ENCODE results near the gene EXOC3L2. TPM values are rescaled to one million over a fixed set of nuclear protein-coding genes. Genes with fewer than 3 reads are reported as not detected.

EXOC3L2 gene
- total RNA-seq, 1 experiment from 2014 or later = not detected

DNA sequence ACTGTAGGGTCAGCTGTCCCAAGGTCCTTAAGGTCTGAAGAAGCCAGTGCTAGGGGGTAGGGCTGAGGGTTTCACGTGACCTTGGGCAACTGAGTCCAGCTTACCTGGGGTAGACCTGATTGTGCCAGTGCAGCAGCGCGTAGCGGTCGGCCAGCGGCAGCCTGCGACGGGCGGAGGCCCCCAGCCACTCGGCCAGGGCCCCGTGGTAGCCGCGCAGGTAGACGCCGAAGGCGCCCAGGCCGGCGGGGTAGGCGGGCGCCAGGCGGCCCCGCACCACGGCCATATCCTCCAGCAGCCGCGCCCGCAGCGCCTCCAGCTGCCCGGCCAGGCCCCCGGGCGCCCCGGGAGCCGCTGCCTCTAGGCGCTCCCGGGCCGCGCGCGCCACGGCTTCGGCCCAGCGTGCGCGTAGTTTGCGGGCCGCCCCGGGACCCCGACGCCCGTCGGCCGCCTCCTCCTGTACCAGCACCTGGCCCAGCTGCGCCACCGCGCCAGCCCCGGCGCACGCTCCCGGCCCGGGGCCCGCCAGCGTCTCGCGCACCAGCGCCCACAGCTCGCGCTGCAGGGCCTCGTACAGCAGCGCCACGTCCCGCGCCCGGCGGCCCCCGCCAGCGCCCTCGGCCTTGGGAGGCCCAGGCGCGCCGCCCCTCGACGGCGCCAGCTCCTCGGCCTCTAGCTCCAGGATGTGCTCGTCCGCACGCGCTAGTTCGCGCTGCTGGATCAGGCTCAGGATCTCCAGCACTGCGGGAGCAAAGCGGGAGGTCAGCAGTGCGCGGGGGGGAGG is 10.9 kb downstream of the EXOC3L2 start:
- H4K20me1 ChIP-seq (ENCODE audit: insufficient read depth) = no peaks in the 10 kb centered on the region
- ChIA-PET POLR2A (no interaction called here), RAD21 (ENCODE audit: low non-redundant PET in 1 of 2, low total read pairs in 2 of 2, uncharacterized antibody in 2 of 2, unreplicated experiment in 2 of 2) (no interaction called here), CTCF (no interaction called here)
- no peaks in the 10 kb centered on the region for H3K9me2 ChIP-seq (ENCODE audit: insufficient read depth)
- BruUV-seq (replicated peaks) = no TSS peak
- H3K4me3 ChIP-seq (replicated peaks in 1 of 2; ENCODE audit: low read depth in 1 of 2, low read length in 2 of 2) = no peak overlapping the region
- no peak overlapping the region for H3K4me2 ChIP-seq (ENCODE audit: low read length)
- DNase-seq (ENCODE audit: low read depth, low spot score) (no peak), ATAC-seq (no peak)
- H3K4me1 ChIP-seq (ENCODE audit: control insufficient read depth in 1 of 2, insufficient read depth in 2 of 2, low read length in 2 of 2) = peaks cover 0 to 5% of the 10 kb centered on the region in 2 experiments; a peak in 1 of 4 replicates
- H2AFZ ChIP-seq (ENCODE audit: low read depth, low read length, poor library complexity, severe bottlenecking) = no peak overlapping the region
- H3K27me3 ChIP-seq (ENCODE audit: insufficient read depth, low read length) = no peaks in the 10 kb centered on the region
- TF ChIP-seq ELF1 (IDR thresholded peaks at IDR 0.05; ENCODE audit: borderline replicate concordance, low read depth) (no peak), TCF7L2 (IDR thresholded peaks at IDR 0.05; ENCODE audit: borderline replicate concordance, extremely low read depth, insufficient read depth, insufficient read length) (no peak), ZFX (IDR thresholded peaks at IDR 0.05) (no peak), ZNF274 (IDR thresholded peaks at IDR 0.05; ENCODE audit: low read depth, low read length) (no peak)
- TF ChIP-seq, protein P1, sequence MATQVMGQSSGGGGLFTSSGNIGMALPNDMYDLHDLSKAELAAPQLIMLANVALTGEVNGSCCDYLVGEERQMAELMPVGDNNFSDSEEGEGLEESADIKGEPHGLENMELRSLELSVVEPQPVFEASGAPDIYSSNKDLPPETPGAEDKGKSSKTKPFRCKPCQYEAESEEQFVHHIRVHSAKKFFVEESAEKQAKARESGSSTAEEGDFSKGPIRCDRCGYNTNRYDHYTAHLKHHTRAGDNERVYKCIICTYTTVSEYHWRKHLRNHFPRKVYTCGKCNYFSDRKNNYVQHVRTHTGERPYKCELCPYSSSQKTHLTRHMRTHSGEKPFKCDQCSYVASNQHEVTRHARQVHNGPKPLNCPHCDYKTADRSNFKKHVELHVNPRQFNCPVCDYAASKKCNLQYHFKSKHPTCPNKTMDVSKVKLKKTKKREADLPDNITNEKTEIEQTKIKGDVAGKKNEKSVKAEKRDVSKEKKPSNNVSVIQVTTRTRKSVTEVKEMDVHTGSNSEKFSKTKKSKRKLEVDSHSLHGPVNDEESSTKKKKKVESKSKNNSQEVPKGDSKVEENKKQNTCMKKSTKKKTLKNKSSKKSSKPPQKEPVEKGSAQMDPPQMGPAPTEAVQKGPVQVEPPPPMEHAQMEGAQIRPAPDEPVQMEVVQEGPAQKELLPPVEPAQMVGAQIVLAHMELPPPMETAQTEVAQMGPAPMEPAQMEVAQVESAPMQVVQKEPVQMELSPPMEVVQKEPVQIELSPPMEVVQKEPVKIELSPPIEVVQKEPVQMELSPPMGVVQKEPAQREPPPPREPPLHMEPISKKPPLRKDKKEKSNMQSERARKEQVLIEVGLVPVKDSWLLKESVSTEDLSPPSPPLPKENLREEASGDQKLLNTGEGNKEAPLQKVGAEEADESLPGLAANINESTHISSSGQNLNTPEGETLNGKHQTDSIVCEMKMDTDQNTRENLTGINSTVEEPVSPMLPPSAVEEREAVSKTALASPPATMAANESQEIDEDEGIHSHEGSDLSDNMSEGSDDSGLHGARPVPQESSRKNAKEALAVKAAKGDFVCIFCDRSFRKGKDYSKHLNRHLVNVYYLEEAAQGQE (IDR thresholded peaks at IDR 0.05; ENCODE audit: low read depth) = no peak
- H3K79me2 ChIP-seq (ENCODE audit: insufficient read depth, low read length) = no peaks in the 10 kb centered on the region
- no peak overlapping the region for H3K27ac ChIP-seq (ENCODE audit: low read depth, low read length)
- no peaks in the 10 kb centered on the region for H3K36me3 ChIP-seq (ENCODE audit: control insufficient read depth in 1 of 2, insufficient read depth in 2 of 2, low read length in 2 of 2)
- no peaks in the 10 kb centered on the region for H3K9me3 ChIP-seq (ENCODE audit: control insufficient read depth in 1 of 2, insufficient read depth in 1 of 2, low read depth in 1 of 2, low read length in 2 of 2)
- H3K9ac ChIP-seq (ENCODE audit: low read length) = no peak overlapping the region
- intact Hi-C loops (cut with micrococcal nuclease) = no loop called here

Measured in HCT116 (cell line).